ENCODE data around the gene ZNF536. TPM values are rescaled to one million over a fixed set of nuclear protein-coding genes. Genes with fewer than 3 reads are reported as not detected.

ZNF536 gene
- total and polyA plus RNA-seq, 2 of the 13 experiments (the other 11 are each of a cell fraction or from before 2014, with no cell fraction given): not detected

GRCh38 chr19:30504272-30504671 is 132.1 kb downstream of the ZNF536 start (continued):
- TF ChIP-seq ARID4A (CRISPR knock-in tag; IDR thresholded peaks at IDR 0.05; ENCODE audit: borderline replicate concordance) (no peak), CSRNP1 (CRISPR knock-in tag; IDR thresholded peaks at IDR 0.05) (no peak), BRCA1 (CRISPR knock-in tag; IDR thresholded peaks at IDR 0.05) (no peak)

- H3K27me3 ChIP-seq (ENCODE audit: control insufficient read depth in 1 of 2, insufficient read depth in 2 of 2, low read length in 2 of 2): peaks cover 0 to 10% of the 10 kb centered on the region in 2 experiments; a peak in 2 of 5 replicates
- CTCF ChIA-PET (ENCODE audit: low intra/inter-chr PET ratio, low total read pairs): no interaction called here
- no peak for TF ChIP-seq NR2F2 (IDR thresholded peaks at IDR 0.05; ENCODE audit: borderline replicate concordance, low read depth)
- peak; percentile 80 for TF ChIP-seq ATF7 (IDR thresholded peaks at IDR 0.05)
- no peak for TF ChIP-seq ATF7 (CRISPR knock-in tag; IDR thresholded peaks at IDR 0.05)
- TF ChIP-seq HIC2 (CRISPR knock-in tag; IDR thresholded peaks at IDR 0.05; ENCODE audit: low read depth): no peak
- no peak for TF ChIP-seq CERS6 (CRISPR knock-in tag; IDR thresholded peaks at IDR 0.05)
- H4K20me1 ChIP-seq (ENCODE audit: insufficient read depth, low read length): no peaks in the 10 kb centered on the region
- no peak overlapping the region for H2AFZ ChIP-seq (ENCODE audit: low read length)
- no TSS peak for BruUV-seq (replicated peaks)
- in situ Hi-C loops (cut with HindIII; ENCODE audit: extremely low pct_ligation_motif_present, low pct_unique_long_range_greater_than_20kb) (no loop called here), intact Hi-C loops (cut with micrococcal nuclease; ENCODE audit: unreplicated experiment) (no loop called here)
- no peak overlapping the region for H3K4me3 ChIP-seq (replicated peaks in 1 of 3; ENCODE audit: insufficient read depth in 1 of 3, low read depth in 2 of 3, low read length in 3 of 3)
- H3K27ac ChIP-seq (ENCODE audit: extremely low read length, insufficient read depth, low read length): no peak overlapping the region
- WGBS (ENCODE audit: low lambda C conversion rate): 2% methylated on average over 10 of the region's 10 CpGs
- POLR2A ChIA-PET: no interaction called here
- H3K9ac ChIP-seq (ENCODE audit: insufficient read depth, low read depth, low read length): no peak overlapping the region
- no peak for ATAC-seq
- DNase-seq (ENCODE audit: low spot score): no peak
- H3K4me2 ChIP-seq (ENCODE audit: low read depth, low read length): no peak overlapping the region
- H3K79me2 ChIP-seq (ENCODE audit: insufficient read depth, low read length): no peaks in the 10 kb centered on the region
- H3K9me3 ChIP-seq (ENCODE audit: low read length): no peaks in the 10 kb centered on the region
- H3K36me3 ChIP-seq (replicated peaks in 1 of 2; ENCODE audit: control insufficient read depth in 1 of 2, insufficient read depth in 2 of 2, low read length in 2 of 2): no peaks in the 10 kb centered on the region
- FAIRE-seq: no peak
- no peaks in the 10 kb centered on the region for H3K4me1 ChIP-seq (ENCODE audit: insufficient read depth, low read length)
Measured at GRCh38 chr19:30512176-30513081, 140.2 kb downstream of the ZNF536 start.
